ENCODE results near the gene ABLIM3. TPM values are rescaled to one million over a fixed set of nuclear protein-coding genes. Genes with fewer than 3 reads are reported as not detected.

Gene ABLIM3
- total and polyA plus RNA-seq, 2 of the 8 experiments (the other 6 are each of a cell fraction or from before 2014, with no cell fraction given), result 0.36 to 0.56 TPM

DNA sequence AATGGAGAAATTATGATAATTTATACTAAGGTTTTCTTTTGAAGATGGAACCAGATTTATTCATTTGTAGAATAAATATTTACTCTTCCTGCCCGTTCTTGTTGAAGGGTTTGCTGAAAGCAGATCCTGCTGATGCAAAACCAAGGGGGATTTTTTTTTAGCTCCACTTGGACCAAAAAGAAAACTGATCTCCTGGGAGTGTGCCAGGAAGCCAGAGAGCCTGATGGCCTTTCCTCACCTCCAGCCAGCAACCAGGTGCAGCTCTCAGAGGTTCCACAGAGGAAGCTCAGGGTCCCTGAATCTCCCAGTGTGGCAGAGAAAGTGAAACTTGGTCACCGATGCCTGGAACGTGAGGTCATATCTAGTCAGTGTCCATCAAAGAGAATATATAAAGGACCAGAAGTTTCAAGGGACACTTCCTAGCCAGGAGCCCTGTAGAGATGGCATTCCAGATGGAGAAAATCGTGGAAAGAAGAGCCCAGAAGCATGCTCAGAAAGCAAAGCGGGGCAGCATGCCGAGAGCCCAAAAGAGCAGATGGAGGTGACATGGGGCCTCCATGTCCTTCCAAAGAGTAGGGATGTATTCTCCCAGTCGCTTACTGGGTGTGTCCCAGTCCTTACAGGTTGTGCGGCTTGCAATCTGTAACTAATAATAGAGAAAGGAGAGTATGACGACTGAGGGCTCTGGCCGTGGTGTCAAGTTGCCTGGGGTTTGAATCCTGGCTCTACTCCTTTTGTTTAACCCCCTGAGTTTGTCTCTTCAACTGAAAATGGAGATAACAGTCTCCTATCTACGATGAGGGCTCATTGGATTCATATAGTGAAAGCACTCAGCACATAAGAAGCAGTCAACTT, 142.6 kb downstream of the ABLIM3 start (continued):
- TF ChIP-seq SIX5 (IDR thresholded peaks at IDR 0.05; ENCODE audit: low read depth, low read length), result no peak
- TF ChIP-seq TCF12 (IDR thresholded peaks at IDR 0.05; ENCODE audit: low read depth, low read length), result no peak
- no peak for TF ChIP-seq SP2 (IDR thresholded peaks at IDR 0.05; ENCODE audit: low read length)
- TF ChIP-seq SP1 (IDR thresholded peaks at IDR 0.05; ENCODE audit: low read depth, low read length), result no peak
- no peak for TF ChIP-seq BACH1 (IDR thresholded peaks at IDR 0.05; ENCODE audit: low read length)
- no peak for TF ChIP-seq EZH2 (IDR thresholded peaks at IDR 0.05; ENCODE audit: low read depth, low read length, severe bottlenecking)
- no peak for TF ChIP-seq NANOG (IDR thresholded peaks at IDR 0.05; ENCODE audit: insufficient read depth, low read depth, low read length, poor library complexity, severe bottlenecking)
- no peak for TF ChIP-seq CBX8 (IDR thresholded peaks at IDR 0.05; ENCODE audit: borderline replicate concordance, low read depth, low read length)
